Measurements from ENCODE around the gene CMPK1. TPM values are rescaled to one million over a fixed set of nuclear protein-coding genes. Genes with fewer than 3 reads are reported as not detected.

Gene CMPK1
- polyA plus RNA-seq, 1 donor (not counting 4 experiments of a cell fraction or from before 2014, with no cell fraction given) = 63.8 TPM

DNA sequence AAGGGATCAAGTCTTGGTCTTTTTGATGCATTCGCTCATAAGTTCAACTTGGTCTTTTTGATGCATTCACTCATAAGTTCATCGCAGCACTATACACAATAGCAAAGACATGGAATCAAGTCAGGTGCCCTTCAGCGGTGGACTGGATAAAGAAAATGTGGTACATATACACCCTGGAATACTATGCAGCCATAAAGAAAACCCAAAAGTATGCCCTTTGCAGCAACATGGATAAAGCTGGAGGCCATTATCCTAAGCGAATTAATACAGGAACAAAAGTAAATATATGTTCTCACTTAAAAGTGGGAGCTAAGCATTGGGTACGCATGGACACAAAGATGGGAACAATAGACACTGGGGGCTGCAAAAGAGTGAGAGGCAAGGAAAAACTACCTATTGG lies 52.7 kb downstream of the CMPK1 start:
- H3K36me3 ChIP-seq (ENCODE audit: control insufficient read depth in 2 of 2, extremely low read depth in 1 of 2, insufficient read depth in 2 of 2, low read length in 2 of 2) = peaks cover 0 to 3% of the 10 kb centered on the region in 2 experiments
- dilution Hi-C loops (cut with MboI; ENCODE audit: extremely low pct_ligation_motif_present, low sequenced_read_pairs) = no loop called here

DNA sequence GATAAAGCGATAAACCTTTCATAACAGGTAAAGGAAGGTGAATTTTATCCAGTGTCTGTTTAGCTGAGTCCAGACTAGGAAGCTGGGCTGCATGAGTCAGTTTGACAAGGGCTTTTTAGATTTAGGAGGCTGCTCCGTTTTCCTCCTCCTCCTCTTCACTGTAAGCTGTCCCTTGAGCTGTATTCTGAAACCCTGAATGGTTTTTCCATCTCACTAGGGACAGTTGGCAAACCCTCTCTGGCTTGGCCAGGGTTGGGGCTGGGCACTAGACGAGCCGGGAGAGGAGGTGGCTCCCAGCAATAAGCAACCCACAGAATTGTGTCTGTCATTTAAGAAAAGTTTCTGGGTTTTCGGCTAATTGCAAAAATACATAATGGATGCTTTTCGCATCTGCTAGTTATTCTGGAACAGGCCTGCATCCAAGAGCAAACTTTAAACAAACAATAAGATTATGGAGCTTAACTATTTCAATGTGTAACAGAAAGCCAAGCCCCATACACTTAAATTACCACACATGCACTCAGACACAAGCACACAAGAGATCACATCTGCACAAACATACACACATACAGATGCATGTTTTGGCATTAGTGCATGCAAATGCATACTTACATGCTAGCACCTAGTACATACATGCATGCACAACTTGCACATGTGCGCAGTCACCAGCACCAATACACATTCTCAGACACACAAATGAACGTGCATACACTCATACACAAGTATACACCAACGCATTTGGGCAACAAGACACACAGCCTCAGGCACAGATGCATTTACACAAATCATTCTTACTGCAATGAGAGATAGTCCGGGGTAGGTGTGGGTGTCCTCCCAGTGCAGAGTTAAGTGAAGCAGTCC lies 54.7 kb downstream of the CMPK1 start:
- dilution Hi-C loops (cut with MboI; ENCODE audit: extremely low pct_ligation_motif_present, low sequenced_read_pairs) = no loop called here
- FAIRE-seq (peak; percentile 44), DNase-seq (ENCODE audit: low read depth, low spot score) (no peak)
- Histone ChIP-seq H3K27me3 (ENCODE audit: control insufficient read depth, extremely low read depth, insufficient read depth, low read length) (no peaks in the 10 kb centered on the region), H4K20me1 (ENCODE audit: control insufficient read depth, extremely low read depth, insufficient read depth, low read length) (no peaks in the 10 kb centered on the region), H3K27ac (ENCODE audit: control insufficient read depth, insufficient read depth, low read length) (no peak overlapping the region), H3K79me2 (ENCODE audit: control insufficient read depth, insufficient read depth, low read length) (no peaks in the 10 kb centered on the region), H3K4me3 (ENCODE audit: control insufficient read depth in 2 of 3, extremely low read depth in 1 of 3, insufficient read depth in 2 of 3, low read depth in 1 of 3, low read length in 3 of 3) (no peak overlapping the region), H3K4me2 (ENCODE audit: control insufficient read depth, extremely low read depth, insufficient read depth, low read depth, low read length) (no peak overlapping the region), H3K36me3 (ENCODE audit: control insufficient read depth in 2 of 2, extremely low read depth in 1 of 2, insufficient read depth in 2 of 2, low read length in 2 of 2) (peaks cover 0 to 2% of the 10 kb centered on the region in 2 experiments), H3K4me1 (ENCODE audit: control insufficient read depth, extremely low read depth, insufficient read depth, low read length) (no peaks in the 10 kb centered on the region), H2AFZ (ENCODE audit: control insufficient read depth, low read length) (no peak overlapping the region), H3K9me3 (ENCODE audit: control insufficient read depth, low read depth, low read length) (no peaks in the 10 kb centered on the region), H3K9ac (ENCODE audit: control insufficient read depth, extremely low read depth, insufficient read depth, low read length) (no peak overlapping the region), H3K9me1 (ENCODE audit: control insufficient read depth, extremely low read depth, insufficient read depth, low read length) (no peaks in the 10 kb centered on the region)
- TF ChIP-seq EZH2 (IDR thresholded peaks at IDR 0.05; ENCODE audit: low read length) = no peak
- TF ChIP-seq, protein P1, sequence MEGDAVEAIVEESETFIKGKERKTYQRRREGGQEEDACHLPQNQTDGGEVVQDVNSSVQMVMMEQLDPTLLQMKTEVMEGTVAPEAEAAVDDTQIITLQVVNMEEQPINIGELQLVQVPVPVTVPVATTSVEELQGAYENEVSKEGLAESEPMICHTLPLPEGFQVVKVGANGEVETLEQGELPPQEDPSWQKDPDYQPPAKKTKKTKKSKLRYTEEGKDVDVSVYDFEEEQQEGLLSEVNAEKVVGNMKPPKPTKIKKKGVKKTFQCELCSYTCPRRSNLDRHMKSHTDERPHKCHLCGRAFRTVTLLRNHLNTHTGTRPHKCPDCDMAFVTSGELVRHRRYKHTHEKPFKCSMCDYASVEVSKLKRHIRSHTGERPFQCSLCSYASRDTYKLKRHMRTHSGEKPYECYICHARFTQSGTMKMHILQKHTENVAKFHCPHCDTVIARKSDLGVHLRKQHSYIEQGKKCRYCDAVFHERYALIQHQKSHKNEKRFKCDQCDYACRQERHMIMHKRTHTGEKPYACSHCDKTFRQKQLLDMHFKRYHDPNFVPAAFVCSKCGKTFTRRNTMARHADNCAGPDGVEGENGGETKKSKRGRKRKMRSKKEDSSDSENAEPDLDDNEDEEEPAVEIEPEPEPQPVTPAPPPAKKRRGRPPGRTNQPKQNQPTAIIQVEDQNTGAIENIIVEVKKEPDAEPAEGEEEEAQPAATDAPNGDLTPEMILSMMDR (optimal IDR thresholded peaks at IDR 0.05 in 1 of 3, IDR thresholded peaks at IDR 0.05 in 1 of 3, conservative IDR thresholded peaks at IDR 0.05 in 1 of 3; ENCODE audit: extremely low read depth in 1 of 3, insufficient read depth in 2 of 3, low read length in 3 of 3) = no peak

More for the DNA sequence above, 52.7 kb downstream of the CMPK1 start:
- Histone ChIP-seq H3K27ac (ENCODE audit: control insufficient read depth, insufficient read depth, low read length) (no peak overlapping the region), H3K9me1 (ENCODE audit: control insufficient read depth, extremely low read depth, insufficient read depth, low read length) (no peaks in the 10 kb centered on the region), H3K27me3 (ENCODE audit: control insufficient read depth, extremely low read depth, insufficient read depth, low read length) (no peaks in the 10 kb centered on the region), H2AFZ (ENCODE audit: control insufficient read depth, low read length) (no peak overlapping the region), H3K4me3 (ENCODE audit: control insufficient read depth in 2 of 3, extremely low read depth in 1 of 3, insufficient read depth in 2 of 3, low read depth in 1 of 3, low read length in 3 of 3) (no peak overlapping the region), H3K9ac (ENCODE audit: control insufficient read depth, extremely low read depth, insufficient read depth, low read length) (no peak overlapping the region), H3K4me1 (ENCODE audit: control insufficient read depth, extremely low read depth, insufficient read depth, low read length) (no peaks in the 10 kb centered on the region), H3K9me3 (ENCODE audit: control insufficient read depth, low read depth, low read length) (no peaks in the 10 kb centered on the region), H3K79me2 (ENCODE audit: control insufficient read depth, insufficient read depth, low read length) (no peaks in the 10 kb centered on the region), H4K20me1 (ENCODE audit: control insufficient read depth, extremely low read depth, insufficient read depth, low read length) (no peaks in the 10 kb centered on the region), H3K4me2 (ENCODE audit: control insufficient read depth, extremely low read depth, insufficient read depth, low read depth, low read length) (no peak overlapping the region)
- FAIRE-seq (no peak), DNase-seq (ENCODE audit: low read depth, low spot score) (no peak)
- no peak for TF ChIP-seq EZH2 (IDR thresholded peaks at IDR 0.05; ENCODE audit: low read length)
- TF ChIP-seq, protein P1 (optimal IDR thresholded peaks at IDR 0.05 in 1 of 3, IDR thresholded peaks at IDR 0.05 in 1 of 3, conservative IDR thresholded peaks at IDR 0.05 in 1 of 3; ENCODE audit: extremely low read depth in 1 of 3, insufficient read depth in 2 of 3, low read length in 3 of 3) = no peak
